Testis (tissue), 2 donors: ENCODE results near the gene UPP1.

Source experiments
- POLR2A ChIP-seq: fragments of 450-650 bp; IDR thresholded peaks from one replicate; pipeline ENCODE4 v1.6.1; 2017; ENCODE audit warnings: antibody characterized with exemption, mild to moderate bottlenecking, moderate library complexity
- TF ChIP-seq, protein P1 (sequence below), 3 experiments: fragments of 450-650 bp in 2 of 3; fragments of 200-600 bp in 1 of 3; sonication (generic) in 1 of 3; IDR thresholded peaks; one replicate each; pipeline ENCODE4 v1.5.1; 2016 to 2019; ENCODE audit warnings: antibody characterized with exemption in 3 of 3, mild to moderate bottlenecking in 2 of 3, moderate library complexity in 1 of 3

GRCh38 chr7:48074204-48074654, 14.8 kb upstream of the UPP1 start:
- TF ChIP-seq, protein P1, sequence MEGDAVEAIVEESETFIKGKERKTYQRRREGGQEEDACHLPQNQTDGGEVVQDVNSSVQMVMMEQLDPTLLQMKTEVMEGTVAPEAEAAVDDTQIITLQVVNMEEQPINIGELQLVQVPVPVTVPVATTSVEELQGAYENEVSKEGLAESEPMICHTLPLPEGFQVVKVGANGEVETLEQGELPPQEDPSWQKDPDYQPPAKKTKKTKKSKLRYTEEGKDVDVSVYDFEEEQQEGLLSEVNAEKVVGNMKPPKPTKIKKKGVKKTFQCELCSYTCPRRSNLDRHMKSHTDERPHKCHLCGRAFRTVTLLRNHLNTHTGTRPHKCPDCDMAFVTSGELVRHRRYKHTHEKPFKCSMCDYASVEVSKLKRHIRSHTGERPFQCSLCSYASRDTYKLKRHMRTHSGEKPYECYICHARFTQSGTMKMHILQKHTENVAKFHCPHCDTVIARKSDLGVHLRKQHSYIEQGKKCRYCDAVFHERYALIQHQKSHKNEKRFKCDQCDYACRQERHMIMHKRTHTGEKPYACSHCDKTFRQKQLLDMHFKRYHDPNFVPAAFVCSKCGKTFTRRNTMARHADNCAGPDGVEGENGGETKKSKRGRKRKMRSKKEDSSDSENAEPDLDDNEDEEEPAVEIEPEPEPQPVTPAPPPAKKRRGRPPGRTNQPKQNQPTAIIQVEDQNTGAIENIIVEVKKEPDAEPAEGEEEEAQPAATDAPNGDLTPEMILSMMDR (IDR thresholded peaks at IDR 0.05), result no peak
- no peak for TF ChIP-seq POLR2A
